ENCODE data around the gene FCHSD2. TPM values are rescaled to one million over a fixed set of nuclear protein-coding genes. Genes with fewer than 3 reads are reported as not detected.
"Not testable (repeated sequence)": the region's sequence is repeated elsewhere in the genome, so short reads cannot be mapped to it uniquely, and the experiment has no call there.

The FCHSD2 gene
- total RNA-seq, 1 donor from 2014 or later, result 27.7 TPM

DNA sequence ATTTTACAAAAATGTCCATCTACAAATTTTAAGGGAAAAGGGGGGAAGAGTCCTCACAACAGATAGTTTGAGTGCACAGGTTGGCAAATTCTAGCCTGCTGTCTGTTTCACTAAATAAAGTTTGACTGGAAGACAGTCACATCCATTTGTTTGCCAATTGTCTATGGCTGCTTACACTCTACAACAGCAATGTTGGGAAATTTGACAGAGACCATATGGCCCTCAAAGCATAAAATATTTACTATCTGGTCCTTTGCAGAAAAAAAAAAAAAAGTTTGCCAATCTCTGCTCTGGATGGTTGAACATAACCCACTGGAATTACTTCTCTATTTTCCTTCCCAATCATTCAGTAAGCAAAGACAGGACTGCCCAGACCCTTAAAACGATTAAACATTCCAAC lies 88.2 kb downstream of the FCHSD2 start:
- intact Hi-C loops (cut with micrococcal nuclease), result no loop called here
- no peak overlapping the region for H3K4me3 Mint-ChIP-seq
- peaks cover 2% of the 10 kb centered on the region for H3K36me3 Mint-ChIP-seq (ENCODE audit: low read depth)
- H3K27me3 Mint-ChIP-seq (ENCODE audit: insufficient read depth), result no peaks in the 10 kb centered on the region
- no peak for DNase-seq (ENCODE audit: low spot score)
- H3K4me1 Mint-ChIP-seq (ENCODE audit: low read depth), result peaks cover 9% of the 10 kb centered on the region
- H3K9me3 Mint-ChIP-seq, result no peaks in the 10 kb centered on the region
- H3K27ac Mint-ChIP-seq, result no peak overlapping the region

DNA sequence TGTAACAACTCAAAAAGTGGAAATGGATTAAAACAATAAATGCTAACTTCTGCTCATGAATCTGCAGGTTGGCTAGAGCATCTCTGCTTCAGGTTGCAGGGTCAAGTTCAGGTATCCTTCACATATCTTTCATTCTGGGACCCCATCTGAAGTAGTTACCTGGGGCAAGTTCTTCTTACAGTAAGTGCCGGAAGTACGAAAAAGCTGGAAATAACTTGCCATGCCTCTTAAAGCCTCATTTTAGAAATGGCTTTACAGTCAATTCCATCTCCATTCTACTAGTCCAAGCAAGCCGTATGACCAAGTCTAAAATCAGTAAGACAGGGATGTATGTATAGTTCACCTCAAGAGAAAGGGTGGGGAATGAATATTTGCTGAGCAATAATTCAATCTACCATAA lies 93.7 kb downstream of the FCHSD2 start:
- peaks cover 2% of the 10 kb centered on the region for H3K36me3 Mint-ChIP-seq (ENCODE audit: low read depth)
- peak overlapping the region; percentile 50 for H3K27ac Mint-ChIP-seq
- intact Hi-C loops (cut with micrococcal nuclease), result loop anchor here (2.0 kb wide), 1 partner anchor 14 kb away; no protein-coding TSS in a partner anchor
- H3K9me3 Mint-ChIP-seq, result no peaks in the 10 kb centered on the region
- H3K4me3 Mint-ChIP-seq, result no peak overlapping the region
- peaks cover 18% of the 10 kb centered on the region for H3K4me1 Mint-ChIP-seq (ENCODE audit: low read depth)
- no peaks in the 10 kb centered on the region for H3K27me3 Mint-ChIP-seq (ENCODE audit: insufficient read depth)
- DNase-seq (ENCODE audit: low spot score), result no peak

- Mint-ChIP-seq H3K36me3 (ENCODE audit: low read depth) (peaks cover 2% of the 10 kb centered on the region), H3K4me3 (peak overlapping the region; percentile 23), H3K9me3 (no peaks in the 10 kb centered on the region), H3K27ac (peak overlapping the region; percentile 50), H3K4me1 (ENCODE audit: low read depth) (peaks cover 18% of the 10 kb centered on the region), H3K27me3 (ENCODE audit: insufficient read depth) (no peaks in the 10 kb centered on the region)
- intact Hi-C loops (cut with micrococcal nuclease), result loop anchor here (2.0 kb wide), 1 partner anchor 13 kb away; no protein-coding TSS in a partner anchor
- no peak for DNase-seq (ENCODE audit: low spot score)
Observed at GRCh38 chr11:73047773-73048371, 94.2 kb downstream of the FCHSD2 start.

DNA sequence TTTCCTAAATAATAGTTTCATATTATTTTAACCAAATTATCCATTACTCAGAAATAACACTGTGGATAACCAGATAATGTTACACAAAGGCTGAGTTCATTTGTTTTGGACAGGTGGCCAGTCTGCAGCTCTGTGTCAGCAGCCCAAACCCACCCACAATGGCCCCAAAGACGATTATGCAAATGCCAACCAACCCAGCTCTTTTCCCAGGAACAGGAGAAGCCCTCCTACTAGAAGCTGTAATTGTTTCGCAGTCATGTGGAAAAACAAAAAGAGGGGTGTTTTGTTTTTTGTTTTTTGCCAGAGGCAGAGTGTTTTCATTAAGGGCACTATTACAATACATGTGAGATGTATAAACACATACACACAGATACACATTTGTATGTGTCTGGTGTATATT lies 102.1 kb downstream of the FCHSD2 start:
- Mint-ChIP-seq H3K9me3 (peaks cover 4% of the 10 kb centered on the region), H3K27me3 (ENCODE audit: insufficient read depth) (no peaks in the 10 kb centered on the region), H3K4me3 (no peak overlapping the region), H3K27ac (no peak overlapping the region), H3K4me1 (ENCODE audit: low read depth) (peaks cover 9% of the 10 kb centered on the region), H3K36me3 (ENCODE audit: low read depth) (peaks cover 13% of the 10 kb centered on the region)
- intact Hi-C loops (cut with micrococcal nuclease), result no loop called here
- DNase-seq (ENCODE audit: low spot score), result no peak

DNA sequence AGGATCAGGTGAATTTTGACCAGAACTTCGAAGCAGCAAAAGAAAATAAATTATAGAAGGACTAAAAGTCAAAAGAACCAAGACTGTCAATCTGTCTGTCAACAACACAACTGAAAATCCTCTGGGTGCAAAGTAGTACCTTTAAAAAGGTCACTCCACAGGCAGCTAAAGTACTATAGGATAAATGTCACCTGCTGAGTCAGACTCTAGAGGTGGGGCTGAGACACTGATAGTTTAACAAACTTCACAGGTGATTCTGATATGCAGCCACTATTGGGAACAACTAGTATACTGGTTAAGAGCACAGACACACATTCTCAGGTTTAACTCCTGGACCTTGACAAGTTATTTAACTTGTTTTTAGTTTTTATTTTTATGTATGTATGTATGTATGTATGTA lies 107.3 kb downstream of the FCHSD2 start:
- intact Hi-C loops (cut with micrococcal nuclease), result loop anchor here (1.0 to 10.0 kb wide), 6 partner anchors 14 to 960 kb away; partner anchors contain the start of gene FCHSD2
- no peaks in the 10 kb centered on the region for H3K27me3 Mint-ChIP-seq (ENCODE audit: insufficient read depth)
- DNase-seq (ENCODE audit: low spot score), result no peak
- H3K4me1 Mint-ChIP-seq (ENCODE audit: low read depth), result peaks cover 21% of the 10 kb centered on the region
- peaks cover 4% of the 10 kb centered on the region for H3K9me3 Mint-ChIP-seq
- peaks cover 16% of the 10 kb centered on the region for H3K36me3 Mint-ChIP-seq (ENCODE audit: low read depth)
- H3K4me3 Mint-ChIP-seq, result peak overlapping the region; percentile 45
- peak overlapping the region; percentile 83 for H3K27ac Mint-ChIP-seq

DNA sequence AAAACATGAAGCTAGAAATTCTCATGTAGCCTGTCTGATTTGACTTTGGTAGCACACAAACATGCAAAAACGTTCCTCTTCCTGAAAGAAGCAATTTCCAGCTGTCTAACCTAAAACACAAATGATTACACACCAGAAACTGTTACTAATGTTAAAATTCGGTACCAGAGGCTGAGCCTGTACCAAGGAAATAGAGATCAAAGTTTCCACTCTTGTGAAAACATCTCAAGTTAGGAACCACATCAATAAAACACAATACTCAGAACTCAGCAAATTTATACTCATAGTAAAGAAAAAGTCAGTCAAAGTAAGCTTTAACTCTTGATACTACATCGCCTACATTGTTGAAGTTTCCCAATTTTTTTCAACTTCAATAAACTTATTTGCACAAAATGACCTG lies 107.8 kb downstream of the FCHSD2 start:
- no peak for DNase-seq (ENCODE audit: low spot score)
- peak overlapping the region; percentile 45 for H3K4me3 Mint-ChIP-seq
- H3K9me3 Mint-ChIP-seq, result peaks cover 8% of the 10 kb centered on the region
- peak overlapping the region; percentile 83 for H3K27ac Mint-ChIP-seq
- H3K4me1 Mint-ChIP-seq (ENCODE audit: low read depth), result peaks cover 21% of the 10 kb centered on the region
- H3K36me3 Mint-ChIP-seq (ENCODE audit: low read depth), result peaks cover 21% of the 10 kb centered on the region
- intact Hi-C loops (cut with micrococcal nuclease), result loop anchor here (1.0 to 10.0 kb wide), 6 partner anchors 14 to 960 kb away; partner anchors contain the start of gene FCHSD2
- no peaks in the 10 kb centered on the region for H3K27me3 Mint-ChIP-seq (ENCODE audit: insufficient read depth)

- no peaks in the 10 kb centered on the region for H3K27me3 Mint-ChIP-seq (ENCODE audit: insufficient read depth)
- H3K4me3 Mint-ChIP-seq, result no peak overlapping the region
- peaks cover 43% of the 10 kb centered on the region for H3K36me3 Mint-ChIP-seq (ENCODE audit: low read depth)
- no peak overlapping the region for H3K27ac Mint-ChIP-seq
- peaks cover 19% of the 10 kb centered on the region for H3K4me1 Mint-ChIP-seq (ENCODE audit: low read depth)
- intact Hi-C loops (cut with micrococcal nuclease), result loop anchor here (10.0 kb wide), 1 partner anchor 965 kb away; no protein-coding TSS in a partner anchor
- no peak for DNase-seq (ENCODE audit: low spot score)
- H3K9me3 Mint-ChIP-seq, result peaks cover 41% of the 10 kb centered on the region
Observed at GRCh38 chr11:73030130-73030529, 112.0 kb downstream of the FCHSD2 start.

DNA sequence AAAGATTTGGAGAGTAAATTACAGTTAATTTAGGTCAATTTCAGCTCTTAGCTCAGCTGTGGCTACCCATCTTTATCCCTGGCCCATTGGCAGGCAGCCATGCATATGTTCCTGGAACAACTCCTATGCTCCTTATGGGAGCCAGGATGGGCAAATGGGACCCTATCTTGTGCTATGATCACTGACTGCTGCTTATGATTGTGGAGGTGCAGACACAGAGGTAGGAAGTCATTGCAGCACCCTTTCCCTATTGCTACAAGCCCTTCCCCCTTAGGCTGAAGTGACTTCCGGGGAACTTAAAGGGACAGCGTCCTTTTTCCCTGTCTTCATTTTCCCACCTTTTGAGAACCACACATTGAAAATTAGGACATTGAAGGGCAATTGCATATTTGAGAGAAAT lies 112.7 kb downstream of the FCHSD2 start:
- intact Hi-C loops (cut with micrococcal nuclease), result no loop called here
- Mint-ChIP-seq H3K27ac (no peak overlapping the region), H3K36me3 (ENCODE audit: low read depth) (peaks cover 50% of the 10 kb centered on the region), H3K4me1 (ENCODE audit: low read depth) (peaks cover 11% of the 10 kb centered on the region), H3K27me3 (ENCODE audit: insufficient read depth) (no peaks in the 10 kb centered on the region), H3K9me3 (peaks cover 49% of the 10 kb centered on the region), H3K4me3 (no peak overlapping the region)
- DNase-seq (ENCODE audit: low spot score), result no peak

DNA sequence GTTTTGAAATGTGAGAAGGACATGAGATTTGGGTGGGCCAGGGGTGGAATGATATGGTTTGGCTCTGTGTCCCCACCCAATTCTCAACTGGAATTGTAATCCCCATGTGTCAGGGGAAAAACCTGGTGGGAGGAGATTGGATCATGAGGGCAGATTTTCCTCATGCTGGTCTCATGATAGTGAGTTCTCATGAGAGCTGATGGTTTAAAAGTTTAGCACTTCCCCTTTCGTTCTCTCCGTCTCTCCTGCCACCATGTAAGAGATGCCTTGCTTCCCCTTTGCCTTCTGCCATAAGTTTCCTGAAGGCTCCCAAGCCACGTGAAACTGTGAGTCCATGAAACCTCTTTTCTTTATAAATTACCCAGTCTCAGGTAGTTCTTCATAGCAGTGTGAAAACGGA lies 113.5 kb downstream of the FCHSD2 start:
- peaks cover 58% of the 10 kb centered on the region for H3K36me3 Mint-ChIP-seq (ENCODE audit: low read depth)
- DNase-seq (ENCODE audit: low spot score), result no peak
- peaks cover 6% of the 10 kb centered on the region for H3K4me1 Mint-ChIP-seq (ENCODE audit: low read depth)
- peaks cover 56% of the 10 kb centered on the region for H3K9me3 Mint-ChIP-seq
- no peak overlapping the region for H3K4me3 Mint-ChIP-seq
- H3K27me3 Mint-ChIP-seq (ENCODE audit: insufficient read depth), result no peaks in the 10 kb centered on the region
- intact Hi-C loops (cut with micrococcal nuclease), result no loop called here
- H3K27ac Mint-ChIP-seq, result no peak overlapping the region

DNA sequence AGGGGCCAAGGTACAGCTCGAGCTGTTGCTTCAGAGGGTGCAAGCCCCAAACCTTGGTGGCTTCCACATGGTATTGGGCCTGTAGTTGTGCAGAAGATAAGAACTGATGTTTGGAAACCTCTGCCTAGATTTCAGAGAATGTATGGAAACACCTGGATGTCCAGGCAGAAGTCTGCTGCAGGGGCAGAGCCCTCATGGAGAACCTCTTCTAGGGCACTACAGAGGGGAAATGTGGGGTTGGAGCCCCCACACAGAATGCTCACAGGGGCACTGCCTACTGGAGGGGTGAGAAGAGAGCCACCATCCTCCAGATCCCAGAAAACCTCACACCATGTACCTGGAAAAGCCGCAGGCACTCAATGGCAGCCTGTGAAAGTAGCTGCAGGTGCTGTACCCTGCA lies 114.3 kb downstream of the FCHSD2 start:
- DNase-seq (ENCODE audit: low spot score); intact Hi-C loops (cut with micrococcal nuclease); H3K4me3 Mint-ChIP-seq; H3K4me1 Mint-ChIP-seq (ENCODE audit: low read depth); H3K27me3 Mint-ChIP-seq (ENCODE audit: insufficient read depth); H3K27ac Mint-ChIP-seq: not testable (repeated sequence)
- peaks cover 62% of the 10 kb centered on the region for H3K9me3 Mint-ChIP-seq
- peaks cover 62% of the 10 kb centered on the region for H3K36me3 Mint-ChIP-seq (ENCODE audit: low read depth)

DNA sequence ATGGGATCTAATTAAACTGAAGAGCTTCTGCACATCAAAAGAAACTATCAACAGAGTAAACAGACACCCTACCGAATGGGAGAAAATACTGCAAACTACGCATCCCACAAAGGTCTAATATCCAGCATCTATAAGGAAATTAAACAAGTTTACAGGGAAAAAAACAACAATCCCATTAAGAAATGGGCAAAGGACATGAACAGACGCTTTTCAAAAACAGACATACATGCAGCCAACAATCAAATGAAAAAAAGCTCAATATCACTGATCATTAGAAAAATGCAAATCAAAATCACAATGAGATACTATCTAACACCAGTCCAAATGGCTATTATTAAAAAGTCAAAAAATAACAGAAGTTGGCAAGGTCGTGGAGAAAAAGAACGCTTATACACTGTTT lies 117.5 kb downstream of the FCHSD2 start:
- peaks cover 55% of the 10 kb centered on the region for H3K36me3 Mint-ChIP-seq (ENCODE audit: low read depth)
- H3K27me3 Mint-ChIP-seq (ENCODE audit: insufficient read depth), result no peaks in the 10 kb centered on the region

DNA sequence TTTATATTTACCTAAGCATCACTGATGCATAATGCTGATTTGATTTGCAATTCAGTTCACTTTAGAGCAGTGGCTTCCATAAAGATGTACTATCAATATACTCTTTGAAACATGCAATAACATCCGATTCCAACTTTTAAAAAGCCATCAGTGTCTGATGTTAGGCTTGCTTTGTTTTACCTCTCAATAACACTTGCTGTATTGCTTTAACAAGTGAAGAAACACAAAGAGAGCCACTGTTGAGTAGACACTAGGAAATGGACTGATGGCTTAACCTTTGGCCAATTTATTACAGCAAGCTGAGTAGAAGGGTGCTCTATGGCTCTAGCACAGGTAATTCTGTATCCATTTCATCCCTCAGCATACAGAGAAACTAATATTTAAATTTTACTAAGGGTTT lies 122.1 kb downstream of the FCHSD2 start:
- intact Hi-C loops (cut with micrococcal nuclease), result no loop called here
- Mint-ChIP-seq H3K27me3 (ENCODE audit: insufficient read depth) (no peaks in the 10 kb centered on the region), H3K4me1 (ENCODE audit: low read depth) (peaks cover 4% of the 10 kb centered on the region), H3K9me3 (peaks cover 32% of the 10 kb centered on the region), H3K27ac (no peak overlapping the region), H3K36me3 (ENCODE audit: low read depth) (peaks cover 27% of the 10 kb centered on the region), H3K4me3 (no peak overlapping the region)
- no peak for DNase-seq (ENCODE audit: low spot score)

More for the DNA sequence above, 117.5 kb downstream of the FCHSD2 start:
- Mint-ChIP-seq H3K4me1 (ENCODE audit: low read depth) (peaks cover 6% of the 10 kb centered on the region), H3K4me3 (no peak overlapping the region), H3K9me3 (peaks cover 70% of the 10 kb centered on the region), H3K27ac (no peak overlapping the region)
- intact Hi-C loops (cut with micrococcal nuclease), result no loop called here
- DNase-seq (ENCODE audit: low spot score), result no peak

GRCh38 chr11:73019449-73019848 lies 122.7 kb downstream of the FCHSD2 start:
- Mint-ChIP-seq H3K27me3 (ENCODE audit: insufficient read depth) (no peaks in the 10 kb centered on the region), H3K27ac (no peak overlapping the region), H3K9me3 (peaks cover 26% of the 10 kb centered on the region), H3K4me3 (no peak overlapping the region), H3K4me1 (ENCODE audit: low read depth) (peaks cover 4% of the 10 kb centered on the region), H3K36me3 (ENCODE audit: low read depth) (peaks cover 22% of the 10 kb centered on the region)
- DNase-seq (ENCODE audit: low spot score), result no peak
- intact Hi-C loops (cut with micrococcal nuclease), result no loop called here

Measured in activated T-helper 1 cell treated with anti-CD3 and anti-CD28 coated beads, Interleukin-12 subunit alpha, Interleukin-12 subunit beta, Interleukin-2, Interleukin-4 antibody, amounts not matched to agents 30 ng/mL and 10 ng/mL and 1 ng/mL, durations not matched to agents 14 hours and 24 hours and 36 hours (primary cell).